Stomach smooth muscle (tissue), 2 donors: Measurements from ENCODE around the gene FA2H.
"Not testable (repeated sequence)": the region's sequence is repeated elsewhere in the genome, so short reads cannot be mapped to it uniquely, and the experiment has no call there.

Experiments
- H3K27ac ChIP-seq: one replicate; pipeline ENCODE4 v1.7.0; 2013; ENCODE audit warnings: mild to moderate bottlenecking, low read length, inconsistent platforms
- H3K27me3 ChIP-seq, 2 donors: one replicate each; pipeline ENCODE4 v1.7.0; 2013; ENCODE audit warnings: low read length in 2 of 2; ENCODE audit not compliant: insufficient read depth in 2 of 2, control insufficient read depth in 1 of 2
- H3K36me3 ChIP-seq, 2 donors: one replicate each; pipeline ENCODE4 v1.7.0; 2013; ENCODE audit warnings: low read length in 2 of 2; ENCODE audit not compliant: control insufficient read depth in 2 of 2, insufficient read depth in 2 of 2
- H3K4me1 ChIP-seq: one replicate; pipeline ENCODE4 v1.7.0; 2013; ENCODE audit warnings: low read length; ENCODE audit not compliant: control insufficient read depth, insufficient read depth
- H3K4me3 ChIP-seq, 2 donors: one replicate each; pipeline ENCODE4 v1.7.0; 2013; ENCODE audit warnings: low read length in 2 of 2
- H3K9ac ChIP-seq, 2 donors: one replicate each; pipeline ENCODE4 v1.7.0; 2013; ENCODE audit warnings: low read length in 2 of 2, mild to moderate bottlenecking in 1 of 2
- H3K9me3 ChIP-seq, 2 donors: one replicate each; pipeline ENCODE4 v1.7.0; 2013; ENCODE audit warnings: low read length in 2 of 2; ENCODE audit not compliant: control insufficient read depth in 2 of 2
- donor health status: healthy.
- donor health status: Pancreatic carcinoma.

The FA2H gene

DNA sequence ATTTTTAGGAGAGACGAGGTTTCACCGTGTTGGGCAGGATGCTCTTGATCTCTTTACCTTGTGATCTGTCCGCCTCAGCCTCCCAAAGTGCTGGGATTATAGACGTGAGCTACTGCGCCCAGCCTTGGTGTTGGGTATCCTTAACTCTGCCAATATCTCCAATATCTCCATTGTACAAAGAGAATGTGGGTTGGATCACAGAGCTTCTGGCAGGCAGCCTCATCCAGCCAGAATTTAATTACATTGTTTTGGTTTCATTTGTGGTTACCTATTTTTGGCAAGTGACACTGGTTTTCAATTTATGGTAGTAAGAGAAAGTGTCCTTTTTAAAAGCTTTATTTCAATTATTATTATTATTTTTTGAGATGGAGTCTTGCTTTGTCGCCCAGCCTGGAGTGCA, 93.9 kb downstream of the FA2H start:
- Histone ChIP-seq H3K27ac (no peak overlapping the region), H3K36me3 (peaks cover 0 to 3% of the 10 kb centered on the region in 2 donors), H3K4me3 (no peak overlapping the region), H3K27me3 (no peaks in the 10 kb centered on the region), H3K9ac (no peak overlapping the region), H3K9me3 (no peaks in the 10 kb centered on the region), H3K4me1 (no peaks in the 10 kb centered on the region)

GRCh38 chr16:74679983-74680382, 94.6 kb downstream of the FA2H start:
- no peaks in the 10 kb centered on the region for H3K27me3 ChIP-seq
- no peak overlapping the region for H3K9ac ChIP-seq
- H3K36me3 ChIP-seq = peaks cover 0 to 3% of the 10 kb centered on the region in 2 donors
- no peak overlapping the region for H3K27ac ChIP-seq
- no peaks in the 10 kb centered on the region for H3K4me1 ChIP-seq
- H3K9me3 ChIP-seq = no peaks in the 10 kb centered on the region
- H3K4me3 ChIP-seq = no peak overlapping the region

GRCh38 chr16:74677868-74678267, 96.8 kb downstream of the FA2H start:
- H3K27ac ChIP-seq = no peak overlapping the region
- no peaks in the 10 kb centered on the region for H3K4me1 ChIP-seq
- no peak overlapping the region for H3K4me3 ChIP-seq
- H3K9ac ChIP-seq = no peak overlapping the region
- H3K36me3 ChIP-seq = peaks cover 0 to 3% of the 10 kb centered on the region in 2 donors
- no peaks in the 10 kb centered on the region for H3K9me3 ChIP-seq
- H3K27me3 ChIP-seq = no peaks in the 10 kb centered on the region

GRCh38 chr16:74673876-74674275, 100.7 kb downstream of the FA2H start:
- Histone ChIP-seq H3K9me3 (no peaks in the 10 kb centered on the region), H3K27ac (no peak overlapping the region), H3K4me3 (no peak overlapping the region), H3K36me3 (peaks cover 0 to 2% of the 10 kb centered on the region in 2 donors), H3K9ac (no peak overlapping the region), H3K4me1 (no peaks in the 10 kb centered on the region), H3K27me3 (no peaks in the 10 kb centered on the region)

DNA sequence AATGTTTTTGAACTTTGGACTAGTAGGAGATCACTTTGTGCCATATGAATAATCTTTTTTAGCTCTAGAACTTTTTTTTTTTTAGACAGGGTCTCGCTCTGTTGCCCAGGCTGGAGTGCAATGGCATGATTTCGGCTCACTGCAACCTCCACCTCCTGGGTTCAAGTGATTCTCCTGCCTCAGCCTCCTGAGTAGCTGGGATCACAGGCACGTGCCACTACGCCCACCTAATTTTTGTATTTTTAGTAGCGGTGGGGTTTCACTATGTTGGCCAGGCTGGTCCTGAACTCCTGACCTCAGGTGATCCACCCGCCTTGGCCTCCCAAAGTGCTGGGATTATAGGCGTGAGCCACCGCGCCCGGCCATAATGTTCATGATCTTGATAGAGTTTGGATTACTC, 105.7 kb downstream of the FA2H start:
- H3K27ac ChIP-seq, H3K4me3 ChIP-seq, H3K36me3 ChIP-seq, H3K4me1 ChIP-seq, H3K9ac ChIP-seq, H3K27me3 ChIP-seq, H3K9me3 ChIP-seq: not testable (repeated sequence)

DNA sequence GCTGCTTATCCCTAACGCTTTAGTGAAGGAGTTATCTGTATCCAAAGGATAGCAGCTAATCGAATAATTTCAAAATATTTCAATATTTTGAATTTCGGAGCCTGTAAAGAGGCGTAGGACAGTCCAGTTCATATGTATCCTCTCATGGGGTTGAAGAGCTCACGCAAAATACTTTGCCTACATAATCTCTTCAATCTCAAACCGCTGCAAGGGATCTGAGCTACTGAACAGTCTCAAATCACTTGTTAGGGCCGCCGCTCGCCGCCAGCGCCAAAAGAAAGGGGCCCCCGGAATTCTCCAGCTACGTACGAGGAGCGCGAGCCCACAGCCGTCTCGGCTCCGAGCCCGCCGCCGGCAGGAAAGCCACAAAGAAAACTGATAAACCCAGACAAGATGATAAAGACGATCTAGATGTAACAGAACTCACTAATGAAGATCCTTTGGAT, 107.3 kb downstream of the FA2H start:
- peak overlapping the region; percentile 71 to 93 for H3K4me3 ChIP-seq
- peak overlapping the region; percentile 63 for H3K27ac ChIP-seq
- H3K27me3 ChIP-seq = no peaks in the 10 kb centered on the region
- peaks cover 7 to 18% of the 10 kb centered on the region in 2 donors for H3K36me3 ChIP-seq
- H3K4me1 ChIP-seq = peaks cover 10% of the 10 kb centered on the region
- peak overlapping the region; percentile 47 to 65 for H3K9ac ChIP-seq
- H3K9me3 ChIP-seq = no peaks in the 10 kb centered on the region

DNA sequence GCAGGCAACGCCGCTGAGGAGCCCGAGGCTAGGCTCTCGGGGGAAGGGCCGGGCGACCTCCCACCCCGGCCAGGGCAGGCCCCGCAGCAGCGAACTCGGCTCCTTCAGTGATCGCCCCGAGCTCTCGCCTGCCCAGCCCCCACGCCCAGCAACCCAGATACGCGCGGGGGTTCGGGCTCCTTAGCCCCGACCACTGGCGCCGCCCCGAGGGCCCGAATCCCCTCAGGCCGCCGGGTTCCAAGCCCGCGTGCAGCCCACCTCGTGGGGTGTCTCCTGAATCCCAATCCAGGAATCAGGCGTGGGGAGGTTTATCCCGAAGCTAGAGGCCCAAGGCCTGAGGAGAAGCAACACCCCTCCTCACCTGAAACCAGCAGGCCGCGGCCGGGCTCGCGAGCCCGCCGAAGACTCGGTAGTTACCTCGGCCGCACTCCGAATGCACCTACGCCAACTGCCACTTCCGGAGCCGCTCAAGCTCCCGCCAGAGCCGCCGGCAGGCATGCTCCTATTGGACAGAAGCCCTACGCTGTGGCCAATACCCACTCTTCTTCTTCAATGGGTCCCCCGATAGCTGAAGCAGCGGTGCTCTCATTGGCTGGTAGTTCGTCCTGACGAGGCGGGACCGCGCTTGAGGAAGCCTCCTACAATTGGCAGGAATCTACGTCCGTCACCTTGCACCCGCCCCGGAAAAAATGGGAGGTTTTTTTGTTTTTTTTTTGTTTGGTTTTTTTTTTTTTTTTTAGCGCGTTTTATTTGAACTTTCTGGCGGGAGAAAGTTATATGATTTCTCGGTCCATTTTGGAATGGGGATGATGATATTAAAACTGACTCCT, 108.0 kb downstream of the FA2H start, which contains the start of gene RFWD3:
TSS of gene RFWD3 (minus strand) at position 453 of the 830 bp plus-strand sequence. CDS start 5,428 bp downstream, outside the sequence.
- peaks cover 10% of the 10 kb centered on the region for H3K4me1 ChIP-seq
- no peaks in the 10 kb centered on the region for H3K9me3 ChIP-seq
- peak within 1 kb of the TSS; percentile 88 to 93 for H3K4me3 ChIP-seq
- H3K9ac ChIP-seq = peak within 1 kb of the TSS; percentile 74 to 82
- no peaks in the 10 kb centered on the region for H3K27me3 ChIP-seq
- H3K27ac ChIP-seq = peak within 1 kb of the TSS; percentile 63
- H3K36me3 ChIP-seq = peaks cover 7 to 15% of the 10 kb centered on the region in 2 donors

GRCh38 chr16:74666010-74666421, 108.6 kb downstream of the FA2H start:
- H3K4me1 ChIP-seq = peaks cover 10% of the 10 kb centered on the region
- no peaks in the 10 kb centered on the region for H3K9me3 ChIP-seq
- peak overlapping the region; percentile 74 to 82 for H3K9ac ChIP-seq
- no peak overlapping the region for H3K27ac ChIP-seq
- peaks cover 9 to 18% of the 10 kb centered on the region in 2 donors for H3K36me3 ChIP-seq
- no peaks in the 10 kb centered on the region for H3K27me3 ChIP-seq
- peak overlapping the region; percentile 88 to 93 for H3K4me3 ChIP-seq
